GM18499 (cell line): Measurements from ENCODE around the gene TRIM71.
"Not testable (repeated sequence)": the region's sequence is repeated elsewhere in the genome, so short reads cannot be mapped to it uniquely, and the experiment has no call there.

Source experiments
- ATAC-seq: cut with Tn5 transposase; IDR thresholded peaks from one replicate; pipeline ENCODE4 v1.9.1; 2021; ENCODE audit warnings: moderate number of reproducible peaks; ENCODE audit not compliant: insufficient read depth, unreplicated experiment

Gene TRIM71

GRCh38 chr3:32817558-32818228 lies at the start of gene TRIM71:
TSS of gene TRIM71 (plus strand) at chr3:32817997. CDS start at chr3:32818081, 84 bp downstream.
- no peak for ATAC-seq

- no peak for ATAC-seq
Measured at GRCh38 chr3:32778389-32778788, 39.4 kb upstream of the TRIM71 start.

- ATAC-seq, result no peak
Measured at GRCh38 chr3:32780071-32780734, 37.6 kb upstream of the TRIM71 start.

DNA sequence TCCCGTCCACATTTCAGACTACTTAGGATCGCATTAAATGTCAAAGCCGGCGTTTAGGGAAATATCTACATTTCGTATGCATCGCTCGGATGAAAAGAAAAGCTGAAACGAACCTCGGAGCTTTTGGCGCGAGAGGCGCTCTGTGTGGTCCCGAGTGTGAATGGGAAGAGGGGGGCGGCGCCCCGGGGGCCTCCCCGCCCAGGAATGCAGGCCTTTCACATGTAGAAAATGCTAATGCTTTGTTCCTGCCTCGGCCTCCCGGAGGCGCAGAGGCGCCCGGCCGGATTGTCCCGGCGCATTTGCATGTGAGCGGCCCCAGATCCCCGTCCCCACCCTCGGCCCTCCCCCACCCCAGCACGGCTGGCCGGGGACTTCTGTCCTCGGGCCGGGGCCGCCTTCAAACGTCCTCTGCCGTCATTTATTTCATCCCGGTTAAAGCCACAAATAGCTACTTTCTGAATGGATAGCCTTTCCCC lies 37.0 kb upstream of the TRIM71 start:
- ATAC-seq, result no peak

DNA sequence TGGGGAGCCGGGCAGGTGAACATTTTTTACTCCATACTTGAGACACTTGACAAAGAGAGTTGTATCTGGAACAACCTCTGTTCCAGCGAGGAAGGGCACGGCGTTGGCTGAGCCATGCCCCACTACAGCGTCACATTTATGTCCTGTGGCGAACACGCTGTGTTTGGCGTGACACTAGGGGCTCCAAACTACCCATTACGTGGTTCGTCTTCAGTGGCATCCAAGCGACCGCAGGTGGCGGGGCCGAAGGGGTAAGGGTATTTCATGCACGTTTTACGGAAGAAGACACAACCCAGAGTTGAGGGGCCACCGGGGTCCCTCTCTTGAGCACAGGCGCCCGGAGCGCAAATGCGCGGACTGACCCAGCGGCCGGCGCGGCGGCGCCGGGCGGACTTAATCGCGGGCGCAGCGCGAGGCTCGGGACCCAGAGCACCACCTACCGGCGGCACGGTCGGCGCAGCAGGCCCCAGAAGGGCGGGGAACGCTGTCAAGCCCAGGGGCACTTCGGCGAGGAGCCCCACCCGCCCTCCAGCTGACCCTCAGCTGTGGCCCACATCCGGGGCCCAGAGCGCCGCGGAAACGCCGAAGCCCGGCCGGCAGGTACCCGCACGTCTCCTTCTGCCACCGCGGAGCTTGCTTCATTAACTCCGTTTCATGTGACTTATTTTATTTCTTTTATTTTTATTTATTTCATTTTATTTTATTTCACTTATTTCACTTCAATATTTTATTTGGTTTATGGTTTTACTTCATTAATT lies 36.4 kb upstream of the TRIM71 start:
- no peak for ATAC-seq

GRCh38 chr3:32781969-32782270 lies 35.9 kb upstream of the TRIM71 start:
- not testable (repeated sequence) for ATAC-seq

GRCh38 chr3:32782407-32782806 lies 35.4 kb upstream of the TRIM71 start:
- no peak for ATAC-seq

DNA sequence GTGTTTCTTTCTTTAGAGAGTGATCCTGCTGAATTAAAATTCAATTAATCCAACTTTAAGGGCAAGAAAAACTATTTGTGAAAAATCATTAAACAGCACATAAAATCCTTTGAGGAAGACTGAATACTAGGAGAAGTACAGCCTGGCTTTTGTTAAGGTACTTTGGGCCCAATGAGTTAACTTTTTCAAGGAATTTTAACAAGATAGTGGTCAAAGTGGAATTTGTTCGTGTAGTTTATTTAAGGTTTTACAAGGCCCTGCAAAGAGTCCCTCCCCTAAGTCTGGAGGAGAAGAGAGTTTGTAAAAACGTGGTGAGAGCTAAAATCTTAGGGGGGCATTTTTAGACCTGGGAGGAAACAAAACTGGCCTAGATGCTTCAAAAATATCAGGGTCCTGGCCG lies 26.0 kb upstream of the TRIM71 start:
- no peak for ATAC-seq

DNA sequence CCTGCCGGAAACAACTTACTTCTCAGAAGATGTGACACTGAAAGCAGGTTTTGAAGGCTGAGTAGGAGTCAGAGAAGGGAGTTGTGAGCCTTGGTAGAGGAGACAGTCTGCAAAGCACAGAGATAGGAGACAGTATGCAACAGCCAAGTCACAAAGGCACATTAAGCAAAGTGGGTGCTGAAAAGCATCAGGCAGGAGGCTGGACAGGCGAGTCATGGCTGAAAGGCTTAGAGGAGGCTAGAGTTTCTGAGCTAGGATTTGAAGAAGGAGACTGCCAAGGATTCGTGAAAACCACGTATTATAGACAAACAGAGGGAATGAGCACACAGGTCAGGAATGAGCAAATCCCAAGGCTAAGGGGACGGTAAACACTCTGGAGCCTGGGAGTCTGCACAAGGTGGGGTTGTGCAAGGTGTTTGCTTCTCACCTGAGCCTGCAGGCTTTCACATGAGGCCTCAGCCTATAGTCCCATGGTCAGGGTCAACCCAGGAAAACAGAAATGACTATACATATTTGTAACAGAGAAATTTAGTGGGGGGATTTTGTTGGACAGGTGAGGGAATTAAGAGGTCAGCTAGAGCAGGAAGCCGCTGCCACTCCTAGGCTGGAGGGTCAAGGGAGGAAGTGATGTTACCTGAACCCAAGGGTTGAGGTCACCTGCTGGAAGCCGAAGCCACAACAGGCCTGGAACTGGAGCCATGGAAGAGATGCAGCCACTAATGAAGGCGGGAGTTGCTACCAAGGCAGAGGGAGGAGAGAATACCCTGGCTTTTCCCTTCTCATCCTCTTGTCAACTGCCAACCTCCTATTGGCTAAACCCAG lies 23.1 kb upstream of the TRIM71 start:
- ATAC-seq, result no peak

- ATAC-seq, result not testable (repeated sequence)
Measured at GRCh38 chr3:32796384-32796950, 21.3 kb upstream of the TRIM71 start.

GRCh38 chr3:32797776-32798175 lies 20.0 kb upstream of the TRIM71 start:
- no peak for ATAC-seq

GRCh38 chr3:32801440-32801839 lies 16.4 kb upstream of the TRIM71 start:
- ATAC-seq, result not testable (repeated sequence)

DNA sequence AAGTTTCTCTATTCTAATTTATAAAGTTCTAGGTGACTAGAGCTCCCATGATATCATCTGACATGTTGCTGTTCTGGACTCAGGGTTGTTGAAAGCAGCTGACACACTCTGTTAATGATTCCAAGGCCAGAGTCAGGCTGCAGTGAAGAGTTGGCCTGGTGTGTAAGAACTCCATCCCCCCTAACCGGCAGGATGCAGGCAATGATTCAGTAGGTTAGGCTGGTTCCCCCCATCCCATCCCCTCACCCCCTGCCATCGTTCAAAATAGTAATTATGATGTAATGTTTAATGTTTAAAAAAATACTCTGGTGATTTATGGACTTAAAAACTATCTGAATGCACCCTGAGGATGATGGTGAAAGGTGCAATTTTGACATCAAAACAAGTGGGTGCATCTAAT lies 4.6 kb upstream of the TRIM71 start:
- ATAC-seq, result no peak

DNA sequence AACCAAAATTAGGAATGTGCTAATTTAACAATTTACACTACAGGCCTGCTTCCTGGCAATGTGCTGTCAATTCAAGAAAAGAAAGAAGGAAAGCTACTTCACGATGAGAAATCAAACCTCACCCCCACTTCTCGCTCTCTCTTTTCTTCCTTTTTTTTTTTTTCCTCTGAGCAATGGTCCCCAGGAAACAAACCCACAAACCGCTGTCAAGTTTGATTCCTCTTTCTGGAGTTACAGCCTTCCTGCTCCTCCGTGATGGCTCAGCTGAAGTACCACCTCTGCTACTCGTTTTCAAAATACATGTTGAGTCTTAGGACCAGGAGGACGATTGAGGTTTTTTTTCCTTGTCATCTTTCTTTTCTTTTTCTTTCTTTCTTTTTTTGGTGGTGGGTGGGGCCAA lies 3.4 kb upstream of the TRIM71 start:
- no peak for ATAC-seq

DNA sequence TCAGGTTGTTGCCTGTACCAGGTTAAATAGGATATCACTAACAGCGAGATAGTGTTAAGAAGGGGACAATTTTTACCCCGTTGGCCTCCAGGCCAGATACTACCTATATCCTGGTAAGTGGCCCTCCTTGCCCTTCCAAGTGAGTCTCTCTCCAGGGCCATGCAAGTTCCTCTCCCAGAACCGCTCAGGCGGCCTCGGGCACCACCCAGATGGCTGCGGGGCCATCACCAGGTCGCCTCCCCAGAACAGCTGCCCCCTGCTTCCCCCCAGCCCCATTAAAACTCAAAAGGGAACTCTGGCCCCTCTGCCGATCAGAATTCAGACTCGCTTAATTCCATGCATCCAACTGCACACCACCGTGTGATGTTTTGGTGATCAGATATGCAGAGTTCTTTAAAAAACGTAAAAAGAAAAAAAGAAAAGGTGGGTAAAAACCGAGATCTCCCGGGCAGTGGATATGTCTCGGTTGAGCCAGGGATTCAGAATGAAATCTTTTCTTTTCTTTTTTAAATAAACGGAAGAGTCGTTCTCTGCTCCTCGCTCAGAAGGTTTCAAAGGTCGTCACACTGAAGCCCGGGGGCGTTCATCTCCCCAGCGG lies 1.9 kb upstream of the TRIM71 start:
- ATAC-seq, result no peak

DNA sequence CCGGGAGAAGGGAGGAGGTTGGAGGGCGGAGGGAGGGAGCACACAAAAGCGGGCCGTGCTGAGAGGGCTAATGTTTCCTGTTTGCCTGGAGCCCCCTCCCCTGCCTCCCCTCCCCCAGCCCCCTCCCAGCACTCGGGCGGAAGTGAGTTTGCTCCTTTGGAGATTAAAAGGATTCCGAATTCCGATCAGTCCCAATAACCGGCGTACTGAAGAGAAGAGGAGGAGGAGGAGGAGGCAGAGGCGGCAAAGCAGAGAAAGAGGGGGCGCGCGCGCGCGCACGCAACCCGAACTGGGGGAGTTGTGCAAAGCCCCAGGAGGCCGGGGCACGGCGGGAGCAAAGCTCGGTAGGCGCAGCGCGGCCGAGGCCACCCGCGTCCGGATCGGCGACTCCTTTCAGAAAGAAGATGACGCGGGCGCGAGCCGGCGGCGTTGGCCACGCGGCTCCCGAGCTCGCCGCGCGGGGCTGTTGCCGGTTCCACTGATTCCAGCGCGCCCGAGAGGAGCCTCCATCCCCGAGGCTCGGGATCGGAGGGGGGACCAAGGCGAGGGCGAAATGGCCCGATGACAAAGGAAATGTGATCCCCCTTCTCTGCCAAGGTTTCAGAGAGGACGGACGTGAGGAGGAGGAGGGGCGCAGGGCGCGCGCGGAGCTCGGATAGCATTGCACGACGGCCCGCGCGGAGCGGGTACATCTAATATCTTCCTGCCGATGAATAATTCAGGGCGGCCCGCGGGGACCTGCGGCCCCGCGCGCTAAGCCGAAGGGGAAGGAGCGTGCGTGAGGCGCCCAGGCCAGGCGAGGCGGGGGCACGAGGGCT lies 1.1 kb upstream of the TRIM71 start:
- ATAC-seq, result no peak

DNA sequence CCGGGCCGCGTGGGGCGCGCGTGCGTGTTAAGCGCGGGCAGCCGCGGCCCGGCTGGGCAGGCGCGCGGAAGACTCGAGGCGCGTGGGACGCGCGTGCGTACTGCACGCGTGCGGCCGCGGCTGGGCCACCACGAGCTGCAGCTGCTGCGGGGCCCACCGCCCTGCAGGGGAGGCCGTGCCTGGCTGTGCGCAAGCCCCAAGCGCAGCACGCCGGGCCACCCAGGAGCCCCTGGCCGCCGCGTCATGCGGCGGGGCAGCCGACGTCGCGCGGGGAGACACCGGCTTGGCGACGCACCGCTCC lies 590 bp upstream of the TRIM71 start:
- ATAC-seq, result no peak

GRCh38 chr3:32818229-32818969 lies 602 bp downstream of the TRIM71 start:
- no peak for ATAC-seq
